Liver (tissue), 9 donors: Measurements from ENCODE around the gene KMT2B. TPM values are rescaled to one million over a fixed set of nuclear protein-coding genes. Genes with fewer than 3 reads are reported as not detected.

Experiments
- DNase-seq: peaks from one replicate; pipeline ENCODE4 v3.0.0-alpha.2; 2017; ENCODE audit warnings: low spot score
- H3K27ac ChIP-seq, 2 donors: one replicate each; pipeline ENCODE4 v1.7.0; 2013; ENCODE audit warnings: inconsistent platforms in 2 of 2, low read length in 2 of 2, control low read depth in 1 of 2, low read depth in 1 of 2, mild to moderate bottlenecking in 1 of 2
- H3K27me3 ChIP-seq, 4 donors: one replicate each; pipeline versions ENCODE4 v1.6.1 to v1.7.0; 2013; ENCODE audit warnings: low read length in 3 of 4, inconsistent platforms in 1 of 4, mild to moderate bottlenecking in 1 of 4, moderate library complexity in 1 of 4; ENCODE audit not compliant: control insufficient read depth in 4 of 4, insufficient read depth in 4 of 4
- H3K36me3 ChIP-seq, 4 donors: one replicate each; pipeline versions ENCODE4 v1.6.1 to v1.7.0; 2013; ENCODE audit warnings: low read length in 3 of 4, mild to moderate bottlenecking in 3 of 4, low read depth in 1 of 4, moderate library complexity in 1 of 4; ENCODE audit not compliant: control insufficient read depth in 4 of 4, insufficient read depth in 3 of 4
- H3K4me1 ChIP-seq, 4 donors: one replicate each; pipeline versions ENCODE4 v1.6.1 to v1.7.0; 2013; ENCODE audit warnings: low read length in 3 of 4, mild to moderate bottlenecking in 3 of 4, moderate library complexity in 1 of 4; ENCODE audit not compliant: control insufficient read depth in 4 of 4, insufficient read depth in 4 of 4
- H3K4me3 ChIP-seq, 3 donors: one replicate each; pipeline versions ENCODE4 v1.6.1 to v1.7.0; 2013; ENCODE audit warnings: low read length in 3 of 3, control low read depth in 1 of 3, low read depth in 1 of 3, mild to moderate bottlenecking in 1 of 3
- H3K9ac ChIP-seq, 2 donors: one replicate each; pipeline ENCODE4 v1.7.0; 2013; ENCODE audit warnings: low read length in 2 of 2, mild to moderate bottlenecking in 2 of 2, moderate library complexity in 2 of 2, control low read depth in 1 of 2, low read depth in 1 of 2
- H3K9me3 ChIP-seq, 4 donors: one replicate each; pipeline versions ENCODE4 v1.6.1 to v1.7.0; 2013; ENCODE audit warnings: low read length in 3 of 4; ENCODE audit not compliant: control insufficient read depth in 4 of 4
- FOXA1 ChIP-seq: IDR thresholded peaks from 2 replicates; pipeline ENCODE4 v1.6.1; 2016; ENCODE audit warnings: antibody characterized with exemption
- GABPA ChIP-seq, 2 donors: IDR thresholded peaks in 1 of 2; conservative IDR thresholded peaks in 1 of 2; 2 replicates each; pipeline ENCODE4 v1.6.1; 2016; ENCODE audit warnings: antibody characterized with exemption in 2 of 2, mild to moderate bottlenecking in 1 of 2, moderate library complexity in 1 of 2
- HNF4A ChIP-seq, 2 donors: conservative IDR thresholded peaks; 2 replicates each; pipeline ENCODE4 v1.6.1; 2016; ENCODE audit warnings: antibody characterized with exemption in 2 of 2, mild to moderate bottlenecking in 2 of 2
- HNF4G ChIP-seq: IDR thresholded peaks from 2 replicates; pipeline ENCODE4 v1.6.1; 2016; ENCODE audit warnings: antibody characterized with exemption
- JUND ChIP-seq, 2 donors: IDR thresholded peaks; 2 replicates each; pipeline ENCODE4 v1.6.1; 2016; ENCODE audit warnings: antibody characterized with exemption in 2 of 2
- RXRA ChIP-seq, 2 donors: IDR thresholded peaks; 2 replicates each; pipeline ENCODE4 v1.6.1; 2017 to 2018; ENCODE audit warnings: antibody characterized with exemption in 2 of 2, mild to moderate bottlenecking in 1 of 2
- SP1 ChIP-seq: IDR thresholded peaks from 2 replicates; pipeline ENCODE4 v1.6.1; 2018; ENCODE audit warnings: antibody characterized with exemption, mild to moderate bottlenecking
- YY1 ChIP-seq: IDR thresholded peaks from 2 replicates; pipeline ENCODE4 v1.6.1; 2016; ENCODE audit warnings: antibody characterized with exemption, mild to moderate bottlenecking
- WGBS: extraction: QIAGEN DNeasy Blood & Tissue Kit; methylation state at CpG from one replicate; pipeline ENCODE4 v1.1.7; 2013; 5-methylcytosine and 5-hydroxymethylcytosine counted together
- polyA plus RNA-seq, 2 donors: library from polyadenylated mRNA; stranded (reverse) in 1 of 2; unstranded in 1 of 2; fragments of 200-250 nt in 1 of 2; fragments of >200 nt in 1 of 2; fragmentation: Nextera tagmentation in 1 of 2; extraction: Ambion mirVana in 1 of 2; gene quantifications; one replicate each; pipeline versions ENCODE4 v1.2.1 to v1.2.3, GENCODE V29; 2013 to 2015
- total RNA-seq, 2 donors: library from RNA; depleted of rRNA; stranded (reverse); fragments of >200 nt; gene quantifications; one replicate each; pipeline ENCODE4 v1.2.3, GENCODE V29; 2014
- TF ChIP-seq, protein P1 (sequence below): IDR thresholded peaks from 2 replicates; pipeline ENCODE4 v1.6.1; 2016; ENCODE audit warnings: antibody characterized with exemption
- TF ChIP-seq, protein P2 (sequence below): IDR thresholded peaks from 2 replicates; pipeline ENCODE4 v1.6.1; 2016; ENCODE audit warnings: antibody characterized with exemption
- TF ChIP-seq, protein P3 (sequence below): IDR thresholded peaks from 2 replicates; pipeline ENCODE4 v1.6.1; 2016; ENCODE audit warnings: antibody characterized with exemption, mild to moderate bottlenecking
- TF ChIP-seq, protein P4 (sequence below): fragments of 150-350 bp; IDR thresholded peaks from 2 replicates; pipeline ENCODE4 v1.5.1; 2017; ENCODE audit warnings: improper control_type of control experiment, low read depth, low read length; ENCODE audit not compliant: missing input control
- TF ChIP-seq, protein P5 (sequence below): IDR thresholded peaks from 2 replicates; pipeline ENCODE4 v1.6.1; 2016; ENCODE audit warnings: antibody characterized with exemption
- donor health status: healthy.
- donor health status: healthy.
- donor health status: healthy.
- donor health status: healthy.
- donor health status: healthy.

KMT2B gene
- total and polyA plus RNA-seq, 4 donors = 3.7 to 12.1 (median 8.3) TPM

DNA sequence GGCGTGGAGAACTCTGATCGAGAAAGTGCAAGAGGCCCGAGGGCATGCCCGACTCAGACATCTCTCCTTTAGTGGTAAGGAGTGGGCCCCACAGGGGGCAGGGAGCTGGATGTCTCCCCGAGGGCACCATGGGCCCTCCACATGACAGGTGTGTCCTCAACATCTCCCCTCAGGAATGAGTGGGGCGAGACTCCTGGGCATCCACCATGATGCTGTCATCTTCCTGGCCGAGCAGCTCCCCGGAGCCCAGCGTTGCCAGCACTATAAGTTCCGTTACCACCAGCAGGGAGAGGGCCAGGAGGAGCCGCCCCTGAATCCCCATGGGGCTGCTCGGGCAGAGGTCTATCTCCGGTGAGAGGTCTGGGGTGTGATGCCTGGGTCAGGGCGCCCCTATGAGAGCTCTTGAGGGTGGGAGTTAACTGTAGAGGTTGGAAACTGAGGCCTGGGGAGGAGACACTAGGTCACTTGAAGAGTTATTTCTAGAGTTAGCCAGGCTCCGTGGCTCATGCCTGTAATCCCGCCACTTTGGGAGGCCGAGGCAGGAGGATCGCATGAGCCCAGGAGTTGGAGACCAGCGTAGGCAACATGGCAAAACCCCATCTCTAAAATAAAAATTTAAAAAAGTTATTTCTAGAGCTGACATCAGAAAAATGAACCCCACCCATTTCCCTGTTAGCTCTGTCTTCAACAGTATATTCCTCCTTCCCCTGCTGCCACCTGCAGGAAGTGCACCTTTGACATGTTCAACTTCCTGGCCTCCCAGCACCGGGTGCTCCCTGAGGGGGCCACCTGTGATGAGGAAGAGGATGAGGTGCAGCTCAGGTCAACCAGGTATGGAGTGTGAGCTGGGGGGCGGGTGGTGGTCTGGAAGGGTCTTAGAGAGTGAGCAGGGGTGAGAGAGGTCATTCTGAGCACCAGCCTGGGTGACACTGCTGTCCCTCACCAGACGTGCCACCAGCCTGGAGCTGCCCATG, 19.4 kb downstream of the KMT2B start:
- DNase-seq = no peak
- Histone ChIP-seq H3K4me1 (peaks cover 5 to 34% (median 11%) of the 10 kb centered on the region in 4 donors), H3K9me3 (no peaks in the 10 kb centered on the region), H3K27ac (no peak overlapping the region), H3K4me3 (no peak overlapping the region), H3K9ac (no peak overlapping the region), H3K36me3 (peaks cover 12 to 58% (median 20%) of the 10 kb centered on the region in 4 donors), H3K27me3 (no peaks in the 10 kb centered on the region)
- TF ChIP-seq, protein P1, sequence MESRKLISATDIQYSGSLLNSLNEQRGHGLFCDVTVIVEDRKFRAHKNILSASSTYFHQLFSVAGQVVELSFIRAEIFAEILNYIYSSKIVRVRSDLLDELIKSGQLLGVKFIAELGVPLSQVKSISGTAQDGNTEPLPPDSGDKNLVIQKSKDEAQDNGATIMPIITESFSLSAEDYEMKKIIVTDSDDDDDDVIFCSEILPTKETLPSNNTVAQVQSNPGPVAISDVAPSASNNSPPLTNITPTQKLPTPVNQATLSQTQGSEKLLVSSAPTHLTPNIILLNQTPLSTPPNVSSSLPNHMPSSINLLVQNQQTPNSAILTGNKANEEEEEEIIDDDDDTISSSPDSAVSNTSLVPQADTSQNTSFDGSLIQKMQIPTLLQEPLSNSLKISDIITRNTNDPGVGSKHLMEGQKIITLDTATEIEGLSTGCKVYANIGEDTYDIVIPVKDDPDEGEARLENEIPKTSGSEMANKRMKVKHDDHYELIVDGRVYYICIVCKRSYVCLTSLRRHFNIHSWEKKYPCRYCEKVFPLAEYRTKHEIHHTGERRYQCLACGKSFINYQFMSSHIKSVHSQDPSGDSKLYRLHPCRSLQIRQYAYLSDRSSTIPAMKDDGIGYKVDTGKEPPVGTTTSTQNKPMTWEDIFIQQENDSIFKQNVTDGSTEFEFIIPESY = no peak
- TF ChIP-seq, protein P2, sequence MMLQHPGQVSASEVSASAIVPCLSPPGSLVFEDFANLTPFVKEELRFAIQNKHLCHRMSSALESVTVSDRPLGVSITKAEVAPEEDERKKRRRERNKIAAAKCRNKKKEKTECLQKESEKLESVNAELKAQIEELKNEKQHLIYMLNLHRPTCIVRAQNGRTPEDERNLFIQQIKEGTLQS = no peak
- TF ChIP-seq HNF4G (no peak), YY1 (no peak), HNF4A (conservative IDR thresholded peaks at IDR 0.05) (no peak), RXRA (IDR thresholded peaks at IDR 0.05) (no peak), SP1 (no peak), FOXA1 (no peak), JUND (IDR thresholded peaks at IDR 0.05) (no peak), GABPA (IDR thresholded peaks at IDR 0.05 in 1 of 2, conservative IDR thresholded peaks at IDR 0.05 in 1 of 2) (no peak)
- TF ChIP-seq, protein P3, sequence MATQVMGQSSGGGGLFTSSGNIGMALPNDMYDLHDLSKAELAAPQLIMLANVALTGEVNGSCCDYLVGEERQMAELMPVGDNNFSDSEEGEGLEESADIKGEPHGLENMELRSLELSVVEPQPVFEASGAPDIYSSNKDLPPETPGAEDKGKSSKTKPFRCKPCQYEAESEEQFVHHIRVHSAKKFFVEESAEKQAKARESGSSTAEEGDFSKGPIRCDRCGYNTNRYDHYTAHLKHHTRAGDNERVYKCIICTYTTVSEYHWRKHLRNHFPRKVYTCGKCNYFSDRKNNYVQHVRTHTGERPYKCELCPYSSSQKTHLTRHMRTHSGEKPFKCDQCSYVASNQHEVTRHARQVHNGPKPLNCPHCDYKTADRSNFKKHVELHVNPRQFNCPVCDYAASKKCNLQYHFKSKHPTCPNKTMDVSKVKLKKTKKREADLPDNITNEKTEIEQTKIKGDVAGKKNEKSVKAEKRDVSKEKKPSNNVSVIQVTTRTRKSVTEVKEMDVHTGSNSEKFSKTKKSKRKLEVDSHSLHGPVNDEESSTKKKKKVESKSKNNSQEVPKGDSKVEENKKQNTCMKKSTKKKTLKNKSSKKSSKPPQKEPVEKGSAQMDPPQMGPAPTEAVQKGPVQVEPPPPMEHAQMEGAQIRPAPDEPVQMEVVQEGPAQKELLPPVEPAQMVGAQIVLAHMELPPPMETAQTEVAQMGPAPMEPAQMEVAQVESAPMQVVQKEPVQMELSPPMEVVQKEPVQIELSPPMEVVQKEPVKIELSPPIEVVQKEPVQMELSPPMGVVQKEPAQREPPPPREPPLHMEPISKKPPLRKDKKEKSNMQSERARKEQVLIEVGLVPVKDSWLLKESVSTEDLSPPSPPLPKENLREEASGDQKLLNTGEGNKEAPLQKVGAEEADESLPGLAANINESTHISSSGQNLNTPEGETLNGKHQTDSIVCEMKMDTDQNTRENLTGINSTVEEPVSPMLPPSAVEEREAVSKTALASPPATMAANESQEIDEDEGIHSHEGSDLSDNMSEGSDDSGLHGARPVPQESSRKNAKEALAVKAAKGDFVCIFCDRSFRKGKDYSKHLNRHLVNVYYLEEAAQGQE = no peak
- TF ChIP-seq, protein P4, sequence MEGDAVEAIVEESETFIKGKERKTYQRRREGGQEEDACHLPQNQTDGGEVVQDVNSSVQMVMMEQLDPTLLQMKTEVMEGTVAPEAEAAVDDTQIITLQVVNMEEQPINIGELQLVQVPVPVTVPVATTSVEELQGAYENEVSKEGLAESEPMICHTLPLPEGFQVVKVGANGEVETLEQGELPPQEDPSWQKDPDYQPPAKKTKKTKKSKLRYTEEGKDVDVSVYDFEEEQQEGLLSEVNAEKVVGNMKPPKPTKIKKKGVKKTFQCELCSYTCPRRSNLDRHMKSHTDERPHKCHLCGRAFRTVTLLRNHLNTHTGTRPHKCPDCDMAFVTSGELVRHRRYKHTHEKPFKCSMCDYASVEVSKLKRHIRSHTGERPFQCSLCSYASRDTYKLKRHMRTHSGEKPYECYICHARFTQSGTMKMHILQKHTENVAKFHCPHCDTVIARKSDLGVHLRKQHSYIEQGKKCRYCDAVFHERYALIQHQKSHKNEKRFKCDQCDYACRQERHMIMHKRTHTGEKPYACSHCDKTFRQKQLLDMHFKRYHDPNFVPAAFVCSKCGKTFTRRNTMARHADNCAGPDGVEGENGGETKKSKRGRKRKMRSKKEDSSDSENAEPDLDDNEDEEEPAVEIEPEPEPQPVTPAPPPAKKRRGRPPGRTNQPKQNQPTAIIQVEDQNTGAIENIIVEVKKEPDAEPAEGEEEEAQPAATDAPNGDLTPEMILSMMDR = no peak
- TF ChIP-seq, protein P5, sequence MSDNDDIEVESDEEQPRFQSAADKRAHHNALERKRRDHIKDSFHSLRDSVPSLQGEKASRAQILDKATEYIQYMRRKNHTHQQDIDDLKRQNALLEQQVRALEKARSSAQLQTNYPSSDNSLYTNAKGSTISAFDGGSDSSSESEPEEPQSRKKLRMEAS = no peak
- WGBS = 92% methylated on average over 22 of the region's 22 CpGs
